SK-N-MC (cell line): ENCODE measurements around the gene CCDC57.

ENCODE experiments used
- EZH2 ChIP-seq: fragments of 200-600 bp; sonication (generic); IDR thresholded peaks from one replicate; pipeline ENCODE4 v1.6.1; 2017; ENCODE audit warnings: antibody characterized with exemption
- POLR2AphosphoS5 ChIP-seq: IDR thresholded peaks from 2 replicates; pipeline ENCODE4 v1.6.1; 2012; ENCODE audit warnings: mild to moderate bottlenecking, low read depth, low read length, borderline replicate concordance

- TF ChIP-seq EZH2 (no peak), POLR2AphosphoS5 (no peak)
These were observed 84.9 kb downstream of the CCDC57 start for GRCh38 chr17:82127704-82128103.
